Ectodermal cell (in vitro differentiated cells): ENCODE results near the gene RSL1D1.

Experiments
- H3K27ac ChIP-seq: 2 replicates; pipeline ENCODE4 v1.7.0; 2013; ENCODE audit warnings: mild to moderate bottlenecking, low read depth, low read length; ENCODE audit not compliant: insufficient read depth, poor library complexity, severe bottlenecking
- H3K27me3 ChIP-seq: 2 replicates; pipeline ENCODE4 v1.7.0; 2013; ENCODE audit warnings: mild to moderate bottlenecking, low read length; ENCODE audit not compliant: insufficient read depth, control insufficient read depth, poor library complexity, severe bottlenecking
- H3K36me3 ChIP-seq: one replicate; pipeline ENCODE4 v1.7.0; 2013; ENCODE audit warnings: low read length; ENCODE audit not compliant: control insufficient read depth, insufficient read depth
- H3K4me1 ChIP-seq: one replicate; pipeline ENCODE4 v1.7.0; 2013; ENCODE audit warnings: low read length; ENCODE audit not compliant: control insufficient read depth, insufficient read depth
- H3K4me3 ChIP-seq: 2 replicates; pipeline ENCODE4 v1.7.0; 2013; ENCODE audit warnings: low read depth, low read length, control low read depth; ENCODE audit not compliant: insufficient read depth
- H3K9me3 ChIP-seq: 2 replicates; pipeline ENCODE4 v1.7.0; 2013; ENCODE audit warnings: mild to moderate bottlenecking, low read length, moderate library complexity; ENCODE audit not compliant: control insufficient read depth
- WGBS, 2 experiments: methylation state at CpG; one replicate each; pipeline ENCODE4 v1.1.7; 2013; ENCODE audit warnings: missing lambda C conversion rate in 2 of 2; 5-methylcytosine and 5-hydroxymethylcytosine counted together

Gene RSL1D1

GRCh38 chr16:11876306-11876705 is 25.0 kb upstream of the RSL1D1 start:
- Histone ChIP-seq H3K4me3 (no peak overlapping the region), H3K27me3 (no peaks in the 10 kb centered on the region), H3K27ac (no peak overlapping the region), H3K9me3 (no peaks in the 10 kb centered on the region), H3K36me3 (peaks cover 26% of the 10 kb centered on the region), H3K4me1 (no peaks in the 10 kb centered on the region)
- 94 to 97% methylated on average over 12 of the region's 12 CpGs for WGBS, 2 experiments

DNA sequence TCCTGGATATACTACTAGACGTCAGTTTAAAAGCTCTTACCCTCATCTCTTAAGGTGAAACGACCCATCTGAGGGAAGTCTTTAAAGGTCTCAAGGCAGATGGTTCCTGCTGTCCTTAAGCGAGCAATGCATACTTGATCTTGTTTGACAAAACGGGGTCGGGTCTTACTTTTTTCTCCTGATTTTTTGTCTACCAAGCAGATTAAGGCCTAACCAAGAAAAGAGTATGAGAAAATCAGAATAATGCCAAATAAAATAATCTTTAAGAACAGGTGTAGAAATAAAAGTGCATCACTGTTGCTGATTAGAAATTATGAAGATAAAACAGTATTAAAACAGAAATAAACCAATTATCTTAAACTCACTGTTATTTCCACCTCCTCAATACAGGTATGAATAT is 24.4 kb upstream of the RSL1D1 start:
- Histone ChIP-seq H3K27ac (no peak overlapping the region), H3K27me3 (no peaks in the 10 kb centered on the region), H3K9me3 (no peaks in the 10 kb centered on the region), H3K4me1 (no peaks in the 10 kb centered on the region), H3K4me3 (no peak overlapping the region), H3K36me3 (peaks cover 22% of the 10 kb centered on the region)
- 96 to 98% methylated on average over 5 of the region's 5 CpGs for WGBS, 2 experiments

DNA sequence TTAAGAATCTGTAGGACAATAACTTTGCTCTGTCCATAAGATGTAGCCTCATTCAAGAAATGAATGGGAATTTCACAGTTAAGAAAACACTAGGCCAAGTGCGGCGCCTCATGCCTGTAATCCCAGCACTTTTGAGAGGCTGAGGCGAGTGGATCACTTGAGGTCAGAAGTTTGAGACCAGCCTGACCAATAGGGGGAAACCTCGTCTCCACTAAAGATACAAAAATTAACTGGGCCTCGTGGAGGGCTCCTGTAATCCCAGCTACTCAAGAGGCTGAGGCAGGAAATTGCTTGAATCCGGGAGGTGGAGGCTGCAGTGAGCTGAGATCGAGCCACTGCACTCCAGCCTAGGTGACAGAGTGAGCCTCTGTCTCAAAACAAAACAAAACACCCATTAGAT is 19.9 kb upstream of the RSL1D1 start:
- H3K4me1 ChIP-seq = no peaks in the 10 kb centered on the region
- peaks cover 14% of the 10 kb centered on the region for H3K36me3 ChIP-seq
- 61 to 65% methylated on average over 7 of the region's 7 CpGs for WGBS, 2 experiments
- H3K4me3 ChIP-seq = no peak overlapping the region
- H3K9me3 ChIP-seq = no peaks in the 10 kb centered on the region
- no peaks in the 10 kb centered on the region for H3K27me3 ChIP-seq
- no peak overlapping the region for H3K27ac ChIP-seq

DNA sequence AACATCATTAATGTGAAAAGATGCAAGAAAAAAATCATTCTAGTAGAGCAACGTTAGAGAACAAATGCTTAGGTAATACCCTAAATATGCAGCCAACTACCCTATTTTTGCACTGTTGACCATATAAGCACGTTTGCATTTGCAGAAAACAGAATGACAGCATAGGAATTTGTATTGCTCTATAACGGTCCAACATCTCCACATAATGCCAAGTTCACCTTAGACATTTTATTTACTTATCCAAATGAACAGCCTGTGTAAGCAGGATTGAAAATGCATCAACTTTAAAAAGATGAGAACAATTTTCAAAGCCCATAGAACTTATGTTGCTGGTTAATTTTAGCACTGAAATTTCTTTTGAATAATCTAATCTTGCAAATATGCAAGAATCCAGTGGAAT is 19.1 kb upstream of the RSL1D1 start:
- Histone ChIP-seq H3K4me3 (no peak overlapping the region), H3K4me1 (no peaks in the 10 kb centered on the region), H3K9me3 (no peaks in the 10 kb centered on the region), H3K36me3 (peaks cover 12% of the 10 kb centered on the region), H3K27me3 (no peaks in the 10 kb centered on the region), H3K27ac (no peak overlapping the region)
- 95 to 96% methylated on average over 3 of the region's 3 CpGs for WGBS, 2 experiments

DNA sequence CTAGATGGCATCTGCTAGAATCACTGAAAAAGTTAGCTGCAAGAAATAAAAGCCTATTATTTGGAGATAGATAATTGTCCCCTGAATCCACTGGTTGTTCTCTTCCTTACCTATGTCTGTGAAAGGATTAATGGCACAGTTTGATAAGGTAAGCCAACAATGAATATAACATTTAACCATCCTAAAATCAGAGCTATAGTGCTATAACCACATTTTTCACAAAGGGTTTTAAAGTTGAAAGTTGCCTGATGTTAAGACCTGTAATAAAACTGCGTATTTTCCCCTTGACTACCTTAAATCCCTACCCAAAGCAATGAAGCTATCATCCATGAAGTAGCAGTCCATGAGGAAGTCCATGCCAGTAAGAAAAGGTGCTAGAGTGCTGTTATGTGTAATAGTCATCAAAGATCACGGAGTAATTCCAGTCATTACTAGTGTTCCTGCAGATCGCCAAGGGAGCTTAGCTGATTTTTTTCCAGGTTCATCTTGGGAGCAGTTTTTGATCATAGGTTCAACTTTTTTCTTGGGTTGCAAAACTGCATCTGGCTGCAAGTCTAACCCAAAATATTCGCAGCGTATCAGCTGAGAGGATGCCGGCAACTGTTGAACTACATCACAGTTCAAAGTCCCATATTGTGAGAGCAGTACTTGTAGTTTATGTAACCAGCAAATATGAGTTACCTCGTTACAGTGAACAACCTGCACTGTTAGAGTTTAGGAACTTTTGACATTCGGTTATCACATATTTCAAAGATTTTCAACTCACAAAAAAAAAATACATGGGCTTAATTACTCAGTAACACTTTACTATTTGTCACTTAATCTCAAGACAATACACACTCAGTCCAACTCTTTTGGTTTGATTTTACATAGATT is 18.2 kb upstream of the RSL1D1 start:
- 95 to 97% methylated on average over 7 to 8 of the region's 8 CpGs for WGBS, 2 experiments
- H3K9me3 ChIP-seq = no peaks in the 10 kb centered on the region
- H3K4me3 ChIP-seq = no peak overlapping the region
- peaks cover 12% of the 10 kb centered on the region for H3K36me3 ChIP-seq
- H3K27ac ChIP-seq = no peak overlapping the region
- H3K27me3 ChIP-seq = no peaks in the 10 kb centered on the region
- no peaks in the 10 kb centered on the region for H3K4me1 ChIP-seq

GRCh38 chr16:11868412-11868980 is 17.2 kb upstream of the RSL1D1 start:
- Histone ChIP-seq H3K4me3 (no peak overlapping the region), H3K4me1 (no peaks in the 10 kb centered on the region), H3K27ac (no peak overlapping the region), H3K9me3 (no peaks in the 10 kb centered on the region), H3K36me3 (peaks cover 4% of the 10 kb centered on the region), H3K27me3 (no peaks in the 10 kb centered on the region)
- WGBS, 2 experiments = 88 to 94% methylated on average over 2 of the region's 2 CpGs

DNA sequence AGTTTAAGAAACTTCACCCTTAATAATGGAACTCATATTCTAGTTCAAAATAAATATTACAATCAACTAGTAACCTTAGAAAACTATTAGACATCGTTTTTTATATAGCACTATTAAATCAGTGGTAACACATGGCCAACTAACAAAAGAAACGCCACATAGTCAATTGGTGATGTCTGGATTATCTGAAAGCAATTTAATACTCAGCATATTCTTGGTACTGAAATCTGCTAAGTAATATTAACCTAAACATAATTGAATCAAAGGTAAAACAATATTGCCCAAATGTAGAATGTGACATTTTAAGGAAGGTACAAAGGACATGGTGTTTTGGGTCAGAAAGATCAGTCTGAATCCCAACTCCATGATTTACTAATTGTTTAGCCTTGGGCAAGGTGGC is 11.1 kb upstream of the RSL1D1 start:
- 90 to 100% methylated on average over 2 of the region's 2 CpGs for WGBS, 2 experiments
- no peaks in the 10 kb centered on the region for H3K27me3 ChIP-seq
- H3K36me3 ChIP-seq = no peaks in the 10 kb centered on the region
- no peak overlapping the region for H3K4me3 ChIP-seq
- no peaks in the 10 kb centered on the region for H3K4me1 ChIP-seq
- no peak overlapping the region for H3K27ac ChIP-seq
- H3K9me3 ChIP-seq = no peaks in the 10 kb centered on the region

DNA sequence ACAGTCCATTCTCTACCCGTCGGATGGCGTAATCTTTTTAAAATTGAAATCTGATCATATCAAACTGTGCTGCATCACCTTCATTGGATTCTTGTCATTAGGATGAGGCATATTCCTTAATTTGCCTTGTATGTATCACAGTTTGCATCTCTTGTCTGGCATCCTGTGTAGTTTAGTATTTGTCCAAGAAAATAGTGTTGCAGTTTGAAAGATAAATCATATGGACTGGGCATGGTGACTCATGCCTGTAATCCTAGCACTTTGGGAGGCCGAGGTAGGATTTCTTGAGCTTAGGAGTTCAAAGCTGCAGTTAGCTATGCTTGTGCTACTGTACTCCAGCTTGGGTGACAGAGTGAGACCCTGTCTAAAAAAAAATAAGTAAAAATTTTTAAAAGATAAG is 5.8 kb upstream of the RSL1D1 start:
- 88 to 90% methylated on average over 4 of the region's 4 CpGs for WGBS, 2 experiments
- no peaks in the 10 kb centered on the region for H3K9me3 ChIP-seq
- H3K27ac ChIP-seq = no peak overlapping the region

GRCh38 chr16:11852092-11852809 is 909 bp upstream of the RSL1D1 start:
- 67 to 69% methylated on average over 33 of the region's 33 CpGs for WGBS, 2 experiments
- H3K9me3 ChIP-seq = no peaks in the 10 kb centered on the region
- H3K4me3 ChIP-seq = peak overlapping the region; percentile 83
- no peak overlapping the region for H3K27ac ChIP-seq
- H3K4me1 ChIP-seq = peaks cover 5% of the 10 kb centered on the region
- H3K36me3 ChIP-seq = peaks cover 13% of the 10 kb centered on the region
- H3K27me3 ChIP-seq = no peaks in the 10 kb centered on the region

More for the DNA sequence above, 5.8 kb upstream of the RSL1D1 start:
- no peaks in the 10 kb centered on the region for H3K4me1 ChIP-seq
- no peak overlapping the region for H3K4me3 ChIP-seq
- H3K36me3 ChIP-seq = no peaks in the 10 kb centered on the region
- no peaks in the 10 kb centered on the region for H3K27me3 ChIP-seq

GRCh38 chr16:11848842-11849241 is 2.5 kb downstream of the RSL1D1 start:
- no peak overlapping the region for H3K27ac ChIP-seq
- H3K27me3 ChIP-seq = no peaks in the 10 kb centered on the region
- WGBS, 2 experiments = 91% methylated on average over 3 of the region's 3 CpGs
- H3K9me3 ChIP-seq = no peaks in the 10 kb centered on the region
- no peak overlapping the region for H3K4me3 ChIP-seq
- H3K4me1 ChIP-seq = peaks cover 5% of the 10 kb centered on the region
- peaks cover 35% of the 10 kb centered on the region for H3K36me3 ChIP-seq
